ENCODE measurements around the gene MYO1C.

The MYO1C gene

GRCh38 chr17:1482680-1483079, 9.8 kb downstream of the MYO1C start:
- Histone ChIP-seq H3K9me3 (ENCODE audit: low read length) (no peaks in the 10 kb centered on the region), H2AFZ (ENCODE audit: low read length) (no peak overlapping the region), H3K36me3 (ENCODE audit: insufficient read depth, low read length) (peaks cover 14% of the 10 kb centered on the region), H3K79me2 (ENCODE audit: insufficient read depth, low read length) (no peaks in the 10 kb centered on the region), H3K9ac (ENCODE audit: low read length) (no peak overlapping the region), H3K4me1 (ENCODE audit: insufficient read depth, low read length, severe bottlenecking) (peaks cover 28% of the 10 kb centered on the region), H3K9me2 (ENCODE audit: low read depth, low read length) (no peaks in the 10 kb centered on the region), H3K27ac (ENCODE audit: low read depth, low read length, poor library complexity, severe bottlenecking) (no peak overlapping the region), H3K4me3 (ENCODE audit: low read depth, low read length, poor library complexity, severe bottlenecking) (no peak overlapping the region), H3K27me3 (ENCODE audit: insufficient read depth, low read length) (no peaks in the 10 kb centered on the region), H4K20me1 (ENCODE audit: insufficient read depth, low read length) (no peaks in the 10 kb centered on the region), H3F3A (ENCODE audit: insufficient read depth, low read length) (no peaks in the 10 kb centered on the region), H3K4me2 (ENCODE audit: low read length) (no peak overlapping the region)
- TF ChIP-seq EZH2 (IDR thresholded peaks at IDR 0.05; ENCODE audit: borderline replicate concordance, low read length): no peak
- TF ChIP-seq CTCF (IDR thresholded peaks at IDR 0.05; ENCODE audit: low read length): no peak

GRCh38 chr17:1481736-1482135, 10.8 kb downstream of the MYO1C start:
- Histone ChIP-seq H3F3A (ENCODE audit: insufficient read depth, low read length) (no peaks in the 10 kb centered on the region), H3K27me3 (ENCODE audit: insufficient read depth, low read length) (no peaks in the 10 kb centered on the region), H3K9me2 (ENCODE audit: low read depth, low read length) (no peaks in the 10 kb centered on the region), H2AFZ (ENCODE audit: low read length) (no peak overlapping the region), H4K20me1 (ENCODE audit: insufficient read depth, low read length) (no peaks in the 10 kb centered on the region), H3K4me3 (ENCODE audit: low read depth, low read length, poor library complexity, severe bottlenecking) (no peak overlapping the region), H3K4me2 (ENCODE audit: low read length) (no peak overlapping the region), H3K9ac (ENCODE audit: low read length) (no peak overlapping the region), H3K36me3 (ENCODE audit: insufficient read depth, low read length) (peaks cover 21% of the 10 kb centered on the region), H3K9me3 (ENCODE audit: low read length) (no peaks in the 10 kb centered on the region), H3K27ac (ENCODE audit: low read depth, low read length, poor library complexity, severe bottlenecking) (no peak overlapping the region), H3K4me1 (ENCODE audit: insufficient read depth, low read length, severe bottlenecking) (peaks cover 18% of the 10 kb centered on the region), H3K79me2 (ENCODE audit: insufficient read depth, low read length) (no peaks in the 10 kb centered on the region)
- TF ChIP-seq CTCF (IDR thresholded peaks at IDR 0.05; ENCODE audit: low read length) (no peak), EZH2 (IDR thresholded peaks at IDR 0.05; ENCODE audit: borderline replicate concordance, low read length) (no peak)

- H3K27ac ChIP-seq (ENCODE audit: low read depth, low read length, poor library complexity, severe bottlenecking): no peak overlapping the region
- H3K27me3 ChIP-seq (ENCODE audit: insufficient read depth, low read length): no peaks in the 10 kb centered on the region
- peaks cover 27% of the 10 kb centered on the region for H3K36me3 ChIP-seq (ENCODE audit: insufficient read depth, low read length)
- H3K9me2 ChIP-seq (ENCODE audit: low read depth, low read length): no peaks in the 10 kb centered on the region
- peaks cover 10% of the 10 kb centered on the region for H3K4me1 ChIP-seq (ENCODE audit: insufficient read depth, low read length, severe bottlenecking)
- H3K79me2 ChIP-seq (ENCODE audit: insufficient read depth, low read length): no peaks in the 10 kb centered on the region
- no peak overlapping the region for H2AFZ ChIP-seq (ENCODE audit: low read length)
- no peaks in the 10 kb centered on the region for H4K20me1 ChIP-seq (ENCODE audit: insufficient read depth, low read length)
- no peak overlapping the region for H3K4me3 ChIP-seq (ENCODE audit: low read depth, low read length, poor library complexity, severe bottlenecking)
- H3K4me2 ChIP-seq (ENCODE audit: low read length): no peak overlapping the region
- no peak overlapping the region for H3K9ac ChIP-seq (ENCODE audit: low read length)
- H3F3A ChIP-seq (ENCODE audit: insufficient read depth, low read length): no peaks in the 10 kb centered on the region
- no peak for TF ChIP-seq CTCF (IDR thresholded peaks at IDR 0.05; ENCODE audit: low read length)
- TF ChIP-seq EZH2 (IDR thresholded peaks at IDR 0.05; ENCODE audit: borderline replicate concordance, low read length): no peak
- H3K9me3 ChIP-seq (ENCODE audit: low read length): no peaks in the 10 kb centered on the region
These were observed 11.6 kb downstream of the MYO1C start for GRCh38 chr17:1480747-1481465.
